ENCODE data around the gene PACS2.
A peak's percentile ranks its signal among the peaks of the same experiment; 100 is the strongest.

The PACS2 gene

GRCh38 chr14:105385322-105385637 is 70.7 kb downstream of the PACS2 start:
- TF ChIP-seq CTCF (IDR thresholded peaks at IDR 0.05; ENCODE audit: low read depth, low read length), result no peak
- no peak for TF ChIP-seq MAX (IDR thresholded peaks at IDR 0.05; ENCODE audit: low read depth, low read length)
- TF ChIP-seq POLR2A (IDR thresholded peaks at IDR 0.05; ENCODE audit: extremely low read depth, insufficient read length), result no peak
- no peak for TF ChIP-seq MYC (IDR thresholded peaks at IDR 0.05; ENCODE audit: low read depth, low read length)
- no peak for DNase-seq (ENCODE audit: low read depth)
- H3K4me3 ChIP-seq (ENCODE audit: low read depth, low read length), result no peak overlapping the region

GRCh38 chr14:105385698-105386365 is 71.3 kb downstream of the PACS2 start:
- H3K4me3 ChIP-seq (ENCODE audit: low read depth, low read length), result no peak overlapping the region
- TF ChIP-seq CTCF (IDR thresholded peaks at IDR 0.05; ENCODE audit: low read depth, low read length) (no peak), MYC (IDR thresholded peaks at IDR 0.05; ENCODE audit: low read depth, low read length) (no peak), POLR2A (IDR thresholded peaks at IDR 0.05; ENCODE audit: extremely low read depth, insufficient read length) (no peak), MAX (IDR thresholded peaks at IDR 0.05; ENCODE audit: low read depth, low read length) (no peak)
- no peak for DNase-seq (ENCODE audit: low read depth)

DNA sequence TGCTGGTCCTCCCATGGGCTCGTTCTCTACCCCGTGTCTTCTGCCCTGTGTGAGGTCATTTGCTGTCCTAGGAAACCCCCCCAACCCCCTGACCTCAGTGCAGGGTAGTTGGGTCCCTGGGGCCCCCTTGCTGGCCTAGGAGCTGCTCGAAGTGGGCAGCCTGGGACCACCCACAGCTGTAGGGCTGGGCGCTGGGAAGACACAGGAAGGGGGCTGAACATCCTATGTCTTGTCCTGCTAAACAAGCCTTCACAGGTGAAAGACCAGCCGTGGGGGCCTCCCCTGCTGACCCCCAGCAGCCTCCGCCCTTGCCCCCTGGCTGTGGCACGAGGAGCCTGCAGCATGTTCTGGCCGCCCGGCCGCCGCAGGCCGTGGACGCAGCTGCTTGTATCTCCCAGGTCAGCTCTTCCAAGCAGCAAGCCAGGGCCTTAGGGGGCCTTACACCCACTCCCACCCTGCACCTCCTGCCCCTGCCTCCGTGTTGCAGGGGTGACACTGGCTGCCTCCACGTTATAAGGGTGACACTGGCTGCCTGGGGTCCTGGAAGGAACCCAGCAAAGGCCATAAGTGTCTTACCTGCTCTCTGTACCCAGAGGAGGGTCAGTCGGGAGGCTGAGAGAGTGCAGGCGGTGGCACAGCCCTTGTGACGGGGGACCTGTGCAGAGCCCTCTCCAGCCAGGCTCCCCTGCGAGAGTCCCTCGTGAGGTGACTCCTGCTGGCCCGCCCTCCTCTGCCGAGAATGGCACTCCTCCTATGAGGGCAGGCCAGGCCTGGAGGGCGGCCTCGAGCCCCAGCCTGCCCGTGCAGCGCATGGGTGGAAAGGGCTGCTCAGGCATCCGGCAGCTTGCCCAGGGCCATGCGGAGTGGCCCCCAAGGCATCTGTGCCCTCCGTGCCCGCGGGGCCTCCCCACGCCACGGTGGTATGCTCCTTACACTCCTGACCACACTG is 72.3 kb downstream of the PACS2 start:
- no peak for DNase-seq (ENCODE audit: low read depth)
- no peak overlapping the region for H3K4me3 ChIP-seq (ENCODE audit: low read depth, low read length)
- TF ChIP-seq POLR2A (IDR thresholded peaks at IDR 0.05; ENCODE audit: extremely low read depth, insufficient read length) (no peak), MAX (IDR thresholded peaks at IDR 0.05; ENCODE audit: low read depth, low read length) (no peak), MYC (IDR thresholded peaks at IDR 0.05; ENCODE audit: low read depth, low read length) (no peak), CTCF (IDR thresholded peaks at IDR 0.05; ENCODE audit: low read depth, low read length) (no peak)

DNA sequence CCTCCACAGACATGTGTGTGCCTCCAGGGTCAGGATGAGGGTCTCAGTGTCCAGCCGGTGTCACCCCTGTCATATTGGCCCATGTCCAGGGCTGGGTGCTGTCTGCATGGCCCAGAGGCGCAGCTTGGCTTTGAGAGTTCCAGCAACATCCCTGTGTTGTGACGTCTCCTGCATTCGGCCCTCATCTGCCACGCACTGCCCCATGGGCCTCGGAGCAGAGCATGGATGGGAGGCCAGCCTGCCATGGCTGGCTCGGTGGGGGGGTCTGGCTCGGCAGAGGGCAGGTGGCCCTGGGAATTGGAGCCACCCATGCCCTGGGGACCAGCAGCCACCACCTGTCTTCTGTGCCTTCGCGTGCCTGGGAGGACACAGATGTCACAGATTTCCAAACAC is 73.0 kb downstream of the PACS2 start:
- no peak for DNase-seq (ENCODE audit: low read depth)
- no peak overlapping the region for H3K4me3 ChIP-seq (ENCODE audit: low read depth, low read length)
- TF ChIP-seq POLR2A (IDR thresholded peaks at IDR 0.05; ENCODE audit: extremely low read depth, insufficient read length) (no peak), MYC (IDR thresholded peaks at IDR 0.05; ENCODE audit: low read depth, low read length) (no peak), MAX (IDR thresholded peaks at IDR 0.05; ENCODE audit: low read depth, low read length) (no peak), CTCF (IDR thresholded peaks at IDR 0.05; ENCODE audit: low read depth, low read length) (no peak)

GRCh38 chr14:105388110-105388951 is 73.8 kb downstream of the PACS2 start:
- no peak for TF ChIP-seq MAX (IDR thresholded peaks at IDR 0.05; ENCODE audit: low read depth, low read length)
- no peak for TF ChIP-seq CTCF (IDR thresholded peaks at IDR 0.05; ENCODE audit: low read depth, low read length)
- no peak for TF ChIP-seq POLR2A (IDR thresholded peaks at IDR 0.05; ENCODE audit: extremely low read depth, insufficient read length)
- peak; percentile 44; the same call in 1 of the 2 replicates for TF ChIP-seq MYC (IDR thresholded peaks at IDR 0.05; ENCODE audit: low read depth, low read length)
- H3K4me3 ChIP-seq (ENCODE audit: low read depth, low read length), result no peak overlapping the region
- no peak for DNase-seq (ENCODE audit: low read depth)
